Gastrocnemius medialis (tissue), 4 donors: ENCODE measurements around the gene ACBD6.

Experiments used
- CTCF ChIP-seq, 5 experiments: fragments of 450-650 bp in 3 of 5; fragments of 200-600 bp in 2 of 5; sonication (generic) in 2 of 5; IDR thresholded peaks in 4 of 5; conservative IDR thresholded peaks in 1 of 5; 1 replicate in 4 of 5; 2 replicates in 1 of 5; pipeline ENCODE4 v1.5.1; 2016 to 2019; ENCODE audit warnings: antibody characterized with exemption in 5 of 5, mild to moderate bottlenecking in 3 of 5, moderate library complexity in 3 of 5
- POLR2A ChIP-seq, 2 donors: fragments of 450-650 bp; IDR thresholded peaks; one replicate each; pipeline ENCODE4 v1.6.1; 2017; ENCODE audit warnings: antibody characterized with exemption in 2 of 2, mild to moderate bottlenecking in 2 of 2, moderate library complexity in 2 of 2

- TF ChIP-seq CTCF (IDR thresholded peaks at IDR 0.05 in 4 of 5, conservative IDR thresholded peaks at IDR 0.05 in 1 of 5) (no peak), POLR2A (IDR thresholded peaks at IDR 0.05) (no peak)
Measured at GRCh38 chr1:180435566-180435965, 66.8 kb downstream of the ACBD6 start.
